Measurements from ENCODE around the gene CRYL1. TPM values are rescaled to one million over a fixed set of nuclear protein-coding genes. Genes with fewer than 3 reads are reported as not detected.

Gene CRYL1
- total and polyA plus RNA-seq, 3 experiments from 2014 or later = 7.2 to 36.1 (median 7.8) TPM

DNA sequence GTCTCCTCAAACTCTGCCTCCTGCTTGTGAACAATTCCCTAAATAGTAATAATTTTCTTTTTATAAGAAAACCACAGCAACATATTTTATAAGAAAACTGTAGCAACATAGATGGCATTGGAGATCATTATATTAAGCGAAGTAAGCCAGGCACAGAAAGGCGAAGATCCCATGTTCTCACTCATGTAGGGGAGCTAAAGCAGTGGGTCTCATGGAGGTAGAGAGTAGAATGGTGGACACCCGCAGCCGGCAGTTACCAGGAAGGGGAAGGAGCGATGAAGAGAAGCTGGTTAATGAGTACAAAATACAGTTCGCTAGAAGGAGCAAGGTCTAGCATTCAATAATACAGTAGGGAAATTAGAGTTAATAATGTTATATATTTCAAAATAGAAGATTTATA lies 42.9 kb downstream of the CRYL1 start:
- Histone ChIP-seq H3K4me1 (ENCODE audit: insufficient read depth, low read length) (no peaks in the 10 kb centered on the region), H3K4me3 (ENCODE audit: low read length) (no peak overlapping the region), H3K27ac (ENCODE audit: low read depth, low read length) (no peak overlapping the region), H3K36me3 (ENCODE audit: insufficient read depth, low read length) (no peaks in the 10 kb centered on the region), H3K27me3 (ENCODE audit: insufficient read depth, low read length, poor library complexity, severe bottlenecking) (no peaks in the 10 kb centered on the region), H3K9me3 (ENCODE audit: low read length) (no peaks in the 10 kb centered on the region)
- DNase-seq = no peak
- H3K27ac Mint-ChIP-seq = peak overlapping the region in 1 of 8 donors; percentile 69
- no peak overlapping the region for H3K4me3 Mint-ChIP-seq
- H3K36me3 Mint-ChIP-seq = peaks cover 7 to 11% (median 8%) of the 10 kb centered on the region in 3 donors
- ChIA-PET CTCF (interaction anchor here (1.2 to 1.5 kb wide), 2 partner anchors 12 to 346 kb away, joined by 3 to 4 read pairs; no protein-coding TSS in a partner anchor), POLR2A (interaction anchor here (0.5 kb wide), 1 partner anchor 432 kb away, joined by 5 read pairs; no protein-coding TSS in a partner anchor)
- peaks cover 4 to 15% (median 10%) of the 10 kb centered on the region in 3 donors for H3K4me1 Mint-ChIP-seq
- no peaks in the 10 kb centered on the region for H3K9me3 Mint-ChIP-seq
- peaks cover 0 to 2% of the 10 kb centered on the region in 2 donors for H3K27me3 Mint-ChIP-seq

DNA sequence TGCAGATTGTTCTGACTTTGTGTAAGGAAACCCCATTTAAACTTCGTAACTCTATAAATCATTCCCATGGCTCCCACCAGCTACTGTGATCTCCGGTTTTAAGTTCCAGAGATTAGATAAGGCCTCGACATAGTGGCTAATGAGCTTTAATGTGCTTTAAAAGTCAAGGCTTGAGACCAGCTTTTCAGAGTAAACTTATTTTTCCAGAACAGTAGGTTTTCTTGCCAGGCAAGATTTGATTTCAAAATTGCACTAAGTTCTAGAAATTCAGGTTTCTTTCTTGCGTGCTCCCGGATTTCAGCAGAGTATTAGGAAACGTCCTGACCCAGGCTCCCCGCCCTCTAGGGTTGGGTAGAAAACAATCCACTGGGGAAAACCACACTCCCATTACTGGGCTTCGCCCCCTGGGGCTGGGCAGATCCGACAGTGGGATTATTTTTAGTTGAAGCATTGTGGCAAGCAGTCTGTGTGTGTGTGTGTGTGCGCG lies 43.3 kb downstream of the CRYL1 start:
- Mint-ChIP-seq H3K4me3 (no peak overlapping the region), H3K27ac (no peak overlapping the region), H3K27me3 (peaks cover 0 to 2% of the 10 kb centered on the region in 2 donors), H3K9me3 (no peaks in the 10 kb centered on the region), H3K4me1 (peaks cover 5 to 16% (median 11%) of the 10 kb centered on the region in 3 donors), H3K36me3 (peaks cover 7 to 11% (median 8%) of the 10 kb centered on the region in 3 donors)
- no peak for DNase-seq
- CTCF ChIA-PET = interaction anchor here (1.2 kb wide), 1 partner anchor 12 kb away, joined by 4 read pairs; no protein-coding TSS in a partner anchor
- Histone ChIP-seq H3K9me3 (ENCODE audit: low read length) (no peaks in the 10 kb centered on the region), H3K27ac (ENCODE audit: low read depth, low read length) (no peak overlapping the region), H3K4me1 (ENCODE audit: insufficient read depth, low read length) (peaks cover 1% of the 10 kb centered on the region), H3K27me3 (ENCODE audit: insufficient read depth, low read length, poor library complexity, severe bottlenecking) (no peaks in the 10 kb centered on the region), H3K36me3 (ENCODE audit: insufficient read depth, low read length) (no peaks in the 10 kb centered on the region), H3K4me3 (ENCODE audit: low read length) (no peak overlapping the region)
- POLR2A ChIA-PET = interaction anchor here (0.5 kb wide), 1 partner anchor 432 kb away, joined by 5 read pairs; no protein-coding TSS in a partner anchor

DNA sequence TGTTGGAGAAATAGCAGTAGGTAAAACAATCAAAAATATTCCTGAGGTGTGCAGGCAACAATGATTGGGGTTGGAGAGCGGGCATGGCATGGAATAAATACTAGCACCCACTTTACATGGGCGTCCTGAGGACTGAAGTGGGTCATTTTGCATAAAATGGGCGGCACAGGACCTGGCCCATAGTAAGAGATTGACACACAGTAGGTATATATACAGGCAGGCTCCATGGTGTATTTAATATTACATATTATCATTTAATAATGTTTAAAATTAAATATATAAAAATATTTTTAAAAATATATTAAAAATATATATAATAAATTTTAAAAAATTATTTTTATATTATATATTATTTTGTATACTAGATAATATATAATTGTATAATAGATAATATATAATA lies 48.3 kb downstream of the CRYL1 start:
- H3K9me3 Mint-ChIP-seq = no peaks in the 10 kb centered on the region
- no peak overlapping the region for H3K4me3 ChIP-seq (ENCODE audit: low read length)
- peaks cover 31 to 54% (median 51%) of the 10 kb centered on the region in 3 donors for H3K4me1 Mint-ChIP-seq
- peaks cover 0 to 3% of the 10 kb centered on the region in 2 donors for H3K27me3 Mint-ChIP-seq
- DNase-seq = no peak
- H3K27ac ChIP-seq (ENCODE audit: low read depth, low read length) = no peak overlapping the region
- POLR2A ChIA-PET = no interaction called here
- H3K4me3 Mint-ChIP-seq = peak overlapping the region in 1 of 7 donors; percentile 19
- H3K27me3 ChIP-seq (ENCODE audit: insufficient read depth, low read length, poor library complexity, severe bottlenecking) = no peaks in the 10 kb centered on the region
- H3K36me3 Mint-ChIP-seq = peaks cover 0 to 2% (median 0%) of the 10 kb centered on the region in 3 donors
- no peaks in the 10 kb centered on the region for H3K36me3 ChIP-seq (ENCODE audit: insufficient read depth, low read length)
- CTCF ChIA-PET = interaction anchor here (1.4 to 2.2 kb wide), 2 partner anchors 14 to 351 kb away, joined by 5 to 8 read pairs; no protein-coding TSS in a partner anchor
- H3K4me1 ChIP-seq (ENCODE audit: insufficient read depth, low read length) = peaks cover 27% of the 10 kb centered on the region
- H3K9me3 ChIP-seq (ENCODE audit: low read length) = no peaks in the 10 kb centered on the region
- H3K27ac Mint-ChIP-seq = peak overlapping the region in 1 of 8 donors; percentile 47

DNA sequence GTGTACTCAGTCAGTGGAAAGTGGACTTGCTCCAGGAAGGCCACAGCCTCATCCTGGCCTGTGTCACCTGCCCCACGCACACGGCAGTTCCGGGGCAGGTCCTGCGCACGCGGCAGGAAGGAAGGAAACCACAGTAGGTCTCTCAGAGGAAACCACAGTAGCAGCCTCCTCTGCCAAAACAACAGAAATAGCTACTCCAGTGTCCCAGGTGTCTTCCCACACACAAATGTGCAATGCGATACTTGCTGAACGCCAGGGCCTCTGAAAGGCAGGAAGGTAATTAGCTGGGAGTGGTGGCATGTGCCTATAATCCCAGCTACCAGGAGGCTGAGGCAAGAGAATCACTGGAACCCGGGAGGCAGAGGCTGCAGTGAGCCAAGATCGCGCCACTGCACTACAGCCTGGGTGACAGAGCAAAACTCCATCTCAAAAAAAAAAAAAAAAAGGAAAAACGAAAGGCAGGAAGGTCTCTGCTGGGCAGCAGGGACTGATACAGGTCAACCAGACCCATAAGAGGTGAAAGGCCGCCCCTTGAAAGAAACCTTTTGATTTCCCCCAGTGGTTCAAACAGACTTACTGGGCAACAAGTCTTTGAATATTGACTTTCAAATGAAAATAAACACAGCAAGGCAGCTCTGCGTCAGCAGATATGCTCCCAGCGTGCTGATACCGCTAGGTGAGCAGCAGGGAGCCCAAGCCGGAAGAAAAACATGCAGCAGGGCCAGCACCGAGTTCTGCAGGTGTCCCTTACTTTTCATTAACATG lies 49.5 kb downstream of the CRYL1 start:
- Histone ChIP-seq H3K36me3 (ENCODE audit: insufficient read depth, low read length) (no peaks in the 10 kb centered on the region), H3K4me1 (ENCODE audit: insufficient read depth, low read length) (peaks cover 27% of the 10 kb centered on the region), H3K4me3 (ENCODE audit: low read length) (peak overlapping the region; percentile 48), H3K27ac (ENCODE audit: low read depth, low read length) (peak overlapping the region; percentile 21), H3K27me3 (ENCODE audit: insufficient read depth, low read length, poor library complexity, severe bottlenecking) (no peaks in the 10 kb centered on the region), H3K9me3 (ENCODE audit: low read length) (no peaks in the 10 kb centered on the region)
- POLR2A ChIA-PET = interaction anchor here (0.5 to 1.1 kb wide), 4 partner anchors 63 to 700 kb away, joined by 3 to 4 read pairs (median 4); partner anchors contain the start of genes MRPL57, SKA3 and XPO4
- Mint-ChIP-seq H3K27ac (peak overlapping the region; percentile 75 to 94 (median 86)), H3K4me1 (peaks cover 31 to 56% (median 48%) of the 10 kb centered on the region in 3 donors), H3K27me3 (peaks cover 0 to 3% of the 10 kb centered on the region in 2 donors), H3K9me3 (no peaks in the 10 kb centered on the region), H3K36me3 (peaks cover 0 to 2% (median 0%) of the 10 kb centered on the region in 3 donors), H3K4me3 (peak overlapping the region; percentile 71 to 88 (median 84))
- CTCF ChIA-PET = interaction anchor here (1.0 to 2.2 kb wide), 5 partner anchors 15 to 352 kb away, joined by 3 to 8 read pairs (median 5); no protein-coding TSS in a partner anchor
- peak; percentile 52 to 85 (median 78) for DNase-seq

DNA sequence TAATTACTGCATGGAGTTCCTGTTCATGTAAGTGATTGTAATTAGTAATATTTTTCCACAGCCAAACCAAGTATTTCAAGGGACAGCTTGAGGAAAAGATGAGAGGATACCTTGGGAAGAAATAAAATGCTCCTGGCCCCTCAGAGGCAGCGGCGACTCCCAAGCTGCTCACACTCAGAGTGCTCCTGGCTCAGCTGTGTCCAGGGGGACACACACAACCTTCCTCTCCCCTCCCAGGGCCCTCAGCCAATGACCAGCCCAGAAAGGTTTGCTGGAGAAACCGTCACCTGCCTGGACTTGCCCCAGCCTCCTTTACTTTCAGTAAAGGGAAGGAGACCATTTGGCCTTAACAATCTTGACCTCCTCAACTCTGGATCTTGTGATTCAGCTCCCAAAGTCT lies 51.1 kb downstream of the CRYL1 start:
- Histone ChIP-seq H3K9me3 (ENCODE audit: low read length) (no peaks in the 10 kb centered on the region), H3K4me1 (ENCODE audit: insufficient read depth, low read length) (peaks cover 27% of the 10 kb centered on the region), H3K27me3 (ENCODE audit: insufficient read depth, low read length, poor library complexity, severe bottlenecking) (no peaks in the 10 kb centered on the region), H3K36me3 (ENCODE audit: insufficient read depth, low read length) (no peaks in the 10 kb centered on the region), H3K27ac (ENCODE audit: low read depth, low read length) (no peak overlapping the region), H3K4me3 (ENCODE audit: low read length) (no peak overlapping the region)
- Mint-ChIP-seq H3K27me3 (peaks cover 0 to 3% of the 10 kb centered on the region in 2 donors), H3K9me3 (no peaks in the 10 kb centered on the region), H3K4me3 (peak overlapping the region in 2 of 7 donors; percentile 22 to 56), H3K4me1 (peaks cover 29 to 52% (median 46%) of the 10 kb centered on the region in 3 donors), H3K27ac (peak overlapping the region in 6 of 8 donors; percentile 75 to 94 (median 84)), H3K36me3 (no peaks in the 10 kb centered on the region)
- DNase-seq = no peak
- ChIA-PET POLR2A (no interaction called here), CTCF (interaction anchor here (1.1 kb wide), 1 partner anchor 20 kb away, joined by 3 read pairs; no protein-coding TSS in a partner anchor)

DNA sequence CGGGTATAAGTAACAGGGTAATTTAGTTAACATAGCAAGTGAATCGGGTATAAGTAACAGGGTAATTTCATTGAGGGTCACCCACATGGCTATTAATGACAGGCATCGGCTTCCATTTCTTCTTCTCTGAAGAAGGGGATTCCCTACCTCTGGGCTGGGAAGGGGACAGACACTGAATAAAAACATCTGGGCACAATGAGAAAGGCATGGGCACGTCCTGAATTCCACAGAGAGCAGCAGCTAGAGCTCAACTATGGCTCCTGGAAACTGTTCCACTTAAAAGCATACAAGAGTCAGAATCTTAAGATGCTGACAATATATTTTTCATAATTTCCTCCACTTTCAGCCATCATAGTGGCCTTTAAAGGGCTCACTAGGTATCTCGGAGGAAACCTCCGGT lies 51.8 kb downstream of the CRYL1 start:
- CTCF ChIA-PET = interaction anchor here (1.1 kb wide), 1 partner anchor 21 kb away, joined by 3 read pairs; no protein-coding TSS in a partner anchor
- peaks cover 27% of the 10 kb centered on the region for H3K4me1 ChIP-seq (ENCODE audit: insufficient read depth, low read length)
- no peak overlapping the region for H3K27ac ChIP-seq (ENCODE audit: low read depth, low read length)

DNA sequence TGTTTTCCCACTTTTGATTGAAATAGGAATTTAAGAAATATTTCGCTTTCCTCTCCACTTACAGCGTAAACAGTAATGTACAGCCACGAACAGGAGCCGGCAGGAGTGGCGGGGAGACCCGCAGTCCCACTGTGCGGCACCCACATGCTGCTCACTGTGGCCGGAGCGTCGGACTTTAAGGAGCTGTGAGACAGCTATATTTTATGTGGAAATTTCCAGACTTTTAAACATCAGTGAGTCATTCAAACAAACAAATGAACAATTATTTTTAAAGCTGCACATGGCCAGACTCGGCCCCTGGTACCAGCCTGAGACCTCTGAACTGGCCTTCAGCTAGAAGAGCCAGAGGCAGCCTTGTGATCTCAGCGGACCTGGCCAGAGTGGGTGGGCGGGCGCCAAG lies 52.5 kb downstream of the CRYL1 start:
- Histone ChIP-seq H3K27me3 (ENCODE audit: insufficient read depth, low read length, poor library complexity, severe bottlenecking) (no peaks in the 10 kb centered on the region), H3K36me3 (ENCODE audit: insufficient read depth, low read length) (no peaks in the 10 kb centered on the region), H3K9me3 (ENCODE audit: low read length) (no peaks in the 10 kb centered on the region), H3K27ac (ENCODE audit: low read depth, low read length) (no peak overlapping the region), H3K4me1 (ENCODE audit: insufficient read depth, low read length) (peaks cover 27% of the 10 kb centered on the region), H3K4me3 (ENCODE audit: low read length) (no peak overlapping the region)
- ChIA-PET CTCF (no interaction called here), POLR2A (no interaction called here)
- no peak for DNase-seq
- no peaks in the 10 kb centered on the region for H3K9me3 Mint-ChIP-seq
- H3K4me3 Mint-ChIP-seq = no peak overlapping the region
- peaks cover 0 to 3% of the 10 kb centered on the region in 2 donors for H3K27me3 Mint-ChIP-seq
- H3K36me3 Mint-ChIP-seq = no peaks in the 10 kb centered on the region
- peaks cover 27 to 49% (median 43%) of the 10 kb centered on the region in 3 donors for H3K4me1 Mint-ChIP-seq
- H3K27ac Mint-ChIP-seq = peak overlapping the region in 6 of 8 donors; percentile 10 to 94 (median 76)

More for the DNA sequence above, 51.8 kb downstream of the CRYL1 start:
- H3K27me3 Mint-ChIP-seq = peaks cover 0 to 3% of the 10 kb centered on the region in 2 donors
- peaks cover 29 to 52% (median 46%) of the 10 kb centered on the region in 3 donors for H3K4me1 Mint-ChIP-seq
- H3K9me3 Mint-ChIP-seq = no peaks in the 10 kb centered on the region
- POLR2A ChIA-PET = no interaction called here
- DNase-seq = no peak
- Histone ChIP-seq H3K4me3 (ENCODE audit: low read length) (no peak overlapping the region), H3K27me3 (ENCODE audit: insufficient read depth, low read length, poor library complexity, severe bottlenecking) (no peaks in the 10 kb centered on the region), H3K36me3 (ENCODE audit: insufficient read depth, low read length) (no peaks in the 10 kb centered on the region), H3K9me3 (ENCODE audit: low read length) (no peaks in the 10 kb centered on the region)
- no peaks in the 10 kb centered on the region for H3K36me3 Mint-ChIP-seq
- H3K4me3 Mint-ChIP-seq = no peak overlapping the region
- peak overlapping the region in 6 of 8 donors; percentile 75 to 94 (median 84) for H3K27ac Mint-ChIP-seq

Data from CD8-positive, alpha-beta memory T cell (primary cell).